Measurements from ENCODE around the gene ATOH8. TPM values are rescaled to one million over a fixed set of nuclear protein-coding genes. Genes with fewer than 3 reads are reported as not detected.

Gene ATOH8
- polyA plus RNA-seq, 1 of the 3 experiments (the other 2 are of a cell fraction), result 5.6 TPM

DNA sequence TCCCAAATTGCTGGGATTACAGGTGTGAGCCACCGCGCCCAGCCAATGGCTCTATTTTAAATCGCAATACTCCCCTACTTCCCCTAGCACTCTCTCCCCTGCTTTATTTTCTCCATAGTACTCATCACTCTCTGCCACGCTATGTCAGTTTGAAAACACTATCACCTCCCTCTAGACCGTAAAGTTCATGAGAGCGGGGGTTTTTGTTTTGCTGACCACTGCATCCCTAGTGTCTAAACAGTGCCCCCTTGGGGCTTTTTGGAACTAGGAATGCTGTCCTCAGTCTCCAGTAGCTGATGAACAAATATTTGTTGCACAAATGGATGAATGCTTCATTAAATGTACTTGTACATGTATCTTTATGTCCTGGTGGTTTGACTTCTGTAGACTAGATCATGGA lies 44.1 kb downstream of the ATOH8 start:
- TF ChIP-seq POLR2AphosphoS5 (IDR thresholded peaks at IDR 0.05; ENCODE audit: low read depth, low read length), result no peak
- TF ChIP-seq SMC3 (IDR thresholded peaks at IDR 0.05; ENCODE audit: low read depth, low read length), result peak; percentile 73
- no peak for TF ChIP-seq USF1 (IDR thresholded peaks at IDR 0.05; ENCODE audit: borderline replicate concordance, low read depth)
- no peak for TF ChIP-seq TCF12 (IDR thresholded peaks at IDR 0.05)
- TF ChIP-seq CTCF (IDR thresholded peaks at IDR 0.05), result peak; percentile 66
- peak; percentile 59; the same call in 1 of the 2 replicates for TF ChIP-seq REST (IDR thresholded peaks at IDR 0.05; ENCODE audit: low read depth, low read length)
- no peak for TF ChIP-seq EZH2phosphoT487 (IDR thresholded peaks at IDR 0.05; ENCODE audit: borderline replicate concordance, low read depth)
- TF ChIP-seq RAD21 (IDR thresholded peaks at IDR 0.05; ENCODE audit: low read length), result peak; percentile 79

GRCh38 chr2:85799215-85799956 lies 45.6 kb downstream of the ATOH8 start:
- H2AFZ ChIP-seq (ENCODE audit: low read depth), result no peak overlapping the region
- no peaks in the 10 kb centered on the region for H3K79me2 ChIP-seq (ENCODE audit: insufficient read depth)
- H4K20me1 ChIP-seq (ENCODE audit: insufficient read depth), result no peaks in the 10 kb centered on the region
- H3K4me1 ChIP-seq (ENCODE audit: control insufficient read depth in 1 of 2, insufficient read depth in 2 of 2, low read depth in 1 of 2, low read length in 1 of 2), result peaks cover 17 to 23% of the 10 kb centered on the region in 2 experiments; a peak in 3 of 4 replicates
- H3K36me3 ChIP-seq (replicated peaks in 1 of 2; ENCODE audit: control insufficient read depth in 1 of 2, insufficient read depth in 2 of 2, low read length in 1 of 2), result no peaks in the 10 kb centered on the region
- no peaks in the 10 kb centered on the region for H3K9me2 ChIP-seq
- H3K27me3 ChIP-seq (ENCODE audit: insufficient read depth), result no peaks in the 10 kb centered on the region
- CTCF ChIA-PET, result interaction anchor here (0.6 to 19.2 kb wide), 8 partner anchors 9 to 70 kb away, joined by 3 to 626 read pairs (median 20); partner anchors contain the start of gene ATOH8
- DNase-seq, result no peak
- POLR2A ChIA-PET, result no interaction called here
- no peak overlapping the region for H3K27ac ChIP-seq (ENCODE audit: low read depth in 2 of 2, low read length in 1 of 2)
- peaks cover 21% of the 10 kb centered on the region for H3F3A ChIP-seq (replicated peaks; ENCODE audit: insufficient read depth)
- H3K9ac ChIP-seq, result no peak overlapping the region
- 70% methylated on average over 9 of the region's 11 CpGs for WGBS (ENCODE audit: low lambda C conversion rate)
- no peak overlapping the region for H3K4me2 ChIP-seq
- no peak overlapping the region for H3K4me3 ChIP-seq (ENCODE audit: low read depth in 2 of 2, low read length in 1 of 2)
- no peaks in the 10 kb centered on the region for H3K9me3 ChIP-seq
- TF ChIP-seq RCOR1 (IDR thresholded peaks at IDR 0.05; ENCODE audit: low read length), result no peak
- peak; percentile 59 for TF ChIP-seq JUND (IDR thresholded peaks at IDR 0.05)
- no peak for TF ChIP-seq CHD2 (IDR thresholded peaks at IDR 0.05; ENCODE audit: low read length, partially characterized antibody)
- no peak for TF ChIP-seq ZBTB33 (IDR thresholded peaks at IDR 0.05; ENCODE audit: borderline replicate concordance, low read depth)
- no peak for TF ChIP-seq EZH2phosphoT487 (IDR thresholded peaks at IDR 0.05; ENCODE audit: borderline replicate concordance, low read depth)
- TF ChIP-seq CTCF (IDR thresholded peaks at IDR 0.05), result no peak
- no peak for TF ChIP-seq TEAD4 (IDR thresholded peaks at IDR 0.05; ENCODE audit: borderline replicate concordance, insufficient read depth)

More for the DNA sequence above, 44.1 kb downstream of the ATOH8 start:
- no peak overlapping the region for H3K4me3 ChIP-seq (ENCODE audit: low read depth in 2 of 2, low read length in 1 of 2)
- peaks cover 21% of the 10 kb centered on the region for H3F3A ChIP-seq (replicated peaks; ENCODE audit: insufficient read depth)
- no peaks in the 10 kb centered on the region for H3K9me3 ChIP-seq
- H3K36me3 ChIP-seq (replicated peaks in 1 of 2; ENCODE audit: control insufficient read depth in 1 of 2, insufficient read depth in 2 of 2, low read length in 1 of 2), result no peaks in the 10 kb centered on the region
- H2AFZ ChIP-seq (ENCODE audit: low read depth), result no peak overlapping the region
- H3K27ac ChIP-seq (ENCODE audit: low read depth in 2 of 2, low read length in 1 of 2), result no peak overlapping the region
- peak; percentile 72 for DNase-seq
- H3K9ac ChIP-seq, result no peak overlapping the region
- no peak overlapping the region for H3K4me2 ChIP-seq
- 85% methylated on average over 6 of the region's 6 CpGs for WGBS (ENCODE audit: low lambda C conversion rate)
- CTCF ChIA-PET, result interaction anchor here (0.7 to 5.8 kb wide), 9 partner anchors 10 to 69 kb away, joined by 3 to 53 read pairs (median 5); no protein-coding TSS in a partner anchor
- no peaks in the 10 kb centered on the region for H3K79me2 ChIP-seq (ENCODE audit: insufficient read depth)
- no peaks in the 10 kb centered on the region for H4K20me1 ChIP-seq (ENCODE audit: insufficient read depth)
- POLR2A ChIA-PET, result no interaction called here
- H3K4me1 ChIP-seq (ENCODE audit: control insufficient read depth in 1 of 2, insufficient read depth in 2 of 2, low read depth in 1 of 2, low read length in 1 of 2), result peaks cover 23 to 27% of the 10 kb centered on the region in 2 experiments; a peak in 3 of 4 replicates
- no peaks in the 10 kb centered on the region for H3K9me2 ChIP-seq
- H3K27me3 ChIP-seq (ENCODE audit: insufficient read depth), result no peaks in the 10 kb centered on the region

Data from SK-N-SH (cell line).